ENCODE results near the gene PRG3. TPM values are rescaled to one million over a fixed set of nuclear protein-coding genes. Genes with fewer than 3 reads are reported as not detected.

Gene PRG3
- total and polyA plus RNA-seq, 2 donors from 2014 or later: not detected

- no peak overlapping the region for H3K9ac ChIP-seq (ENCODE audit: low read length in 3 of 3)
- H3K9me3 ChIP-seq (ENCODE audit: control insufficient read depth in 2 of 3, insufficient read depth in 1 of 3, low read length in 3 of 3): no peaks in the 10 kb centered on the region
- H3K4me1 ChIP-seq (ENCODE audit: control insufficient read depth in 2 of 3, insufficient read depth in 2 of 3, low read depth in 1 of 3, low read length in 3 of 3): no peaks in the 10 kb centered on the region
- H3K4me3 ChIP-seq (ENCODE audit: low read length in 3 of 3): no peak overlapping the region
- no peak overlapping the region for H3K27ac ChIP-seq (ENCODE audit: low read depth in 2 of 2, low read length in 2 of 2)
- intact Hi-C loops (cut with DNase I): no loop called here
- no peaks in the 10 kb centered on the region for H3K36me3 ChIP-seq (ENCODE audit: control insufficient read depth in 2 of 3, insufficient read depth in 3 of 3, low read length in 3 of 3)
- TF ChIP-seq CTCF (IDR thresholded peaks at IDR 0.05; ENCODE audit: borderline replicate concordance, extremely low read depth, insufficient read depth): no peak
- no peak for FAIRE-seq
- DNase-seq: no peak
- no peaks in the 10 kb centered on the region for H3K27me3 ChIP-seq (ENCODE audit: control insufficient read depth, insufficient read depth, low read length)
Observed at GRCh38 chr11:57373146-57373545, 7.8 kb downstream of the PRG3 start.

DNA sequence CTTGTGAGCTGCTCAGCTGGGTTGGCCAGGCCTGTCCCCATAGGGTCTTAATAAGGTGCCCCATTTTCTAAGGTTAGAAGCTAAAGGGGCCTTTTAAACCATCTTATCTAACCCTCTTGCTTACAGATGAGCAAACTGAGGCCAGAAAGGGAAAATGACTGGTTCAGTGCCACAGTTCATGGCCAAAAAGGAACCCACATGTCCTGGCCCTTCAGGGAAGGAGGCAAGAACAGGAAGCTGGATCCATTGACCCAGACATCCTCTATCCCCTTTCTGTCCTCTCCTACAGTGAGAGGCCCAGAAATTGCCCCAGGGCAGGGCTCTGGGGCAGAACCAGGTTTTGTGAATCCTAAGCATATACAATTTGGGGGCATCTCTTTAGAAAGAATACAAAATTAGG, 10.0 kb downstream of the PRG3 start:
- Histone ChIP-seq H3K4me1 (ENCODE audit: control insufficient read depth in 2 of 3, insufficient read depth in 2 of 3, low read depth in 1 of 3, low read length in 3 of 3) (no peaks in the 10 kb centered on the region), H3K27ac (ENCODE audit: low read depth in 2 of 2, low read length in 2 of 2) (no peak overlapping the region), H3K36me3 (ENCODE audit: control insufficient read depth in 2 of 3, insufficient read depth in 3 of 3, low read length in 3 of 3) (no peaks in the 10 kb centered on the region), H3K4me3 (ENCODE audit: low read length in 3 of 3) (no peak overlapping the region), H3K27me3 (ENCODE audit: control insufficient read depth, insufficient read depth, low read length) (no peaks in the 10 kb centered on the region), H3K9me3 (ENCODE audit: control insufficient read depth in 2 of 3, insufficient read depth in 1 of 3, low read length in 3 of 3) (no peaks in the 10 kb centered on the region), H3K9ac (ENCODE audit: low read length in 3 of 3) (no peak overlapping the region)
- TF ChIP-seq CTCF (IDR thresholded peaks at IDR 0.05; ENCODE audit: borderline replicate concordance, extremely low read depth, insufficient read depth): no peak
- intact Hi-C loops (cut with DNase I): no loop called here
- FAIRE-seq (no peak), DNase-seq (no peak)

DNA sequence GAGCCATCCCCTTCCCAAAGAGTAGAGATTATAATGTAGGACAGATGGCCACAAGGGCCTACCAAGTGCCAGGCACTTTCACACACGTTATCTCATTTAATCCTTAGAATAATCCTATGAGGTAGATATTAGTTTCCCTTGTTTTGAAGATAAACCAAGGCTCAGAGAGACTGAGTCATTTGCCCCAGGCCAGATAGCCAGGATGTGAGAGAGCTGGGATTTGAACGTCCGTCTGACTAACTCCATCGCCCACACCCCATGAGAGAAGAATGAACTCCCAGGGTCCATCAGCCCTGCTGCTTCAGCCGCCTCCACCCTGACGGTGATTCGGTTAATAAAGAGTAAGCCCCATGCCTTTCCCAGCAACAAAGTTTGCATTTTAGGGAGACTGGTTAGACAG, 10.7 kb downstream of the PRG3 start:
- H3K9ac ChIP-seq (ENCODE audit: low read length in 3 of 3): no peak overlapping the region
- H3K27me3 ChIP-seq (ENCODE audit: control insufficient read depth, insufficient read depth, low read length): no peaks in the 10 kb centered on the region
- no peaks in the 10 kb centered on the region for H3K9me3 ChIP-seq (ENCODE audit: control insufficient read depth in 2 of 3, insufficient read depth in 1 of 3, low read length in 3 of 3)
- no peak overlapping the region for H3K4me3 ChIP-seq (ENCODE audit: low read length in 3 of 3)
- TF ChIP-seq CTCF (IDR thresholded peaks at IDR 0.05; ENCODE audit: borderline replicate concordance, extremely low read depth, insufficient read depth): no peak
- intact Hi-C loops (cut with DNase I): no loop called here
- no peaks in the 10 kb centered on the region for H3K36me3 ChIP-seq (ENCODE audit: control insufficient read depth in 2 of 3, insufficient read depth in 3 of 3, low read length in 3 of 3)
- no peaks in the 10 kb centered on the region for H3K4me1 ChIP-seq (ENCODE audit: control insufficient read depth in 2 of 3, insufficient read depth in 2 of 3, low read depth in 1 of 3, low read length in 3 of 3)
- H3K27ac ChIP-seq (ENCODE audit: low read depth in 2 of 2, low read length in 2 of 2): no peak overlapping the region
- DNase-seq (no peak), FAIRE-seq (no peak)

GRCh38 chr11:57368845-57369232, 12.1 kb downstream of the PRG3 start:
- DNase-seq (no peak), FAIRE-seq (no peak)
- Histone ChIP-seq H3K9ac (ENCODE audit: low read length in 3 of 3) (no peak overlapping the region), H3K4me3 (ENCODE audit: low read length in 3 of 3) (no peak overlapping the region), H3K27ac (ENCODE audit: low read depth in 2 of 2, low read length in 2 of 2) (no peak overlapping the region), H3K9me3 (ENCODE audit: control insufficient read depth in 2 of 3, insufficient read depth in 1 of 3, low read length in 3 of 3) (no peaks in the 10 kb centered on the region), H3K4me1 (ENCODE audit: control insufficient read depth in 2 of 3, insufficient read depth in 2 of 3, low read depth in 1 of 3, low read length in 3 of 3) (no peaks in the 10 kb centered on the region), H3K27me3 (ENCODE audit: control insufficient read depth, insufficient read depth, low read length) (no peaks in the 10 kb centered on the region), H3K36me3 (ENCODE audit: control insufficient read depth in 2 of 3, insufficient read depth in 3 of 3, low read length in 3 of 3) (no peaks in the 10 kb centered on the region)
- intact Hi-C loops (cut with DNase I): no loop called here
- TF ChIP-seq CTCF (IDR thresholded peaks at IDR 0.05; ENCODE audit: borderline replicate concordance, extremely low read depth, insufficient read depth): no peak

All from kidney (tissue), 14 donors.